Measurements from ENCODE around the gene CHTF18.
"Not testable (repeated sequence)": the region's sequence is repeated elsewhere in the genome, so short reads cannot be mapped to it uniquely, and the experiment has no call there.

The CHTF18 gene

DNA sequence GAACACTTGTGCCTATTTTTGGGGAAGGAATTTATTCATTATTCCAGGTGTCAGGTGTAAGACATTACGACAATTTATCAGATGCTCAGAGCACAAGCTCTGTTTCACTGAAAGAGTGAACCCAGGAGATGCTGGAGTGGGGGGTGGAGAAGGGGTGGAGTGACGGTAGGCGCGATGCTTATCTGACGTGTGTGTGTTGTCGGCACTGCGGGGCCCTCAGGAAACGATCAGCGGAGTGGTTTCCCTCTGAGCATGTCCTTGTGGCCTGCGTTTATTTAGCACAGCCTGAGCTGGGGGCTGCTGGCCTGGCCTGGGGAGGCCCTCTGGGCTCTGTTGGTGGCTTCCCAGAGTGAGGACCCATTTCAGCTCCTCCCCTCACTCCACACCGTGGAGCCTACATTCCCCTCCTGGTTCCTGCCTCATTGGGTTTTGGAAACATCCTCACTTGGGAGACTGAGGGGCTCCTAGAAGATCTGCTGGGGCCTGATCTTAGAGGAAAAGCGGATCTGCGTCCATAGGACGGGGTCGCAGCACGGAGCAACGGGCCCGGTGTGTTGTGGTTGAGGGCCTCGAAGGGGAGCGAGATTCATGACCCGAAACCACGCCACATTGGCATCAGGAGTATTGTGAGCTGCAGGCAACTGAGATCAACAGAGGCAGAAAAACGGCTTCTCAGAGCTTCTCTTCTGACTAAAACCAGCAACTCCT is 31.1 kb downstream of the CHTF18 start:
- H3K4me3 ChIP-seq (ENCODE audit: low read depth in 1 of 2, low read length in 2 of 2) = no peak overlapping the region
- no peak overlapping the region for H3K27ac ChIP-seq (ENCODE audit: low read depth, low read length)
- H3K27me3 ChIP-seq (ENCODE audit: control insufficient read depth in 1 of 2, insufficient read depth in 2 of 2, low read length in 2 of 2) = peaks cover 7 to 21% of the 10 kb centered on the region in 2 donors
- peaks cover 0 to 3% of the 10 kb centered on the region in 2 donors for H3K9me3 ChIP-seq (ENCODE audit: control insufficient read depth in 1 of 2, low read length in 2 of 2)
- H3K9ac ChIP-seq (ENCODE audit: low read depth in 1 of 2, low read length in 2 of 2) = no peak overlapping the region
- no peaks in the 10 kb centered on the region for H3K4me1 ChIP-seq (ENCODE audit: control insufficient read depth in 1 of 2, insufficient read depth in 2 of 2, low read length in 2 of 2)
- H3K36me3 ChIP-seq (ENCODE audit: control insufficient read depth in 1 of 2, insufficient read depth in 2 of 2, low read length in 2 of 2) = no peaks in the 10 kb centered on the region

GRCh38 chr16:820044-820408 is 31.6 kb downstream of the CHTF18 start:
- H3K9ac ChIP-seq (ENCODE audit: low read depth in 1 of 2, low read length in 2 of 2); H3K9me3 ChIP-seq (ENCODE audit: control insufficient read depth in 1 of 2, low read length in 2 of 2); H3K4me3 ChIP-seq (ENCODE audit: low read depth in 1 of 2, low read length in 2 of 2); H3K4me1 ChIP-seq (ENCODE audit: control insufficient read depth in 1 of 2, insufficient read depth in 2 of 2, low read length in 2 of 2); H3K36me3 ChIP-seq (ENCODE audit: control insufficient read depth in 1 of 2, insufficient read depth in 2 of 2, low read length in 2 of 2); H3K27ac ChIP-seq (ENCODE audit: low read depth, low read length): not testable (repeated sequence)
- peaks cover 7 to 21% of the 10 kb centered on the region in 2 donors for H3K27me3 ChIP-seq (ENCODE audit: control insufficient read depth in 1 of 2, insufficient read depth in 2 of 2, low read length in 2 of 2)

GRCh38 chr16:820748-821147 is 32.3 kb downstream of the CHTF18 start:
- Histone ChIP-seq H3K4me1 (ENCODE audit: control insufficient read depth in 1 of 2, insufficient read depth in 2 of 2, low read length in 2 of 2) (no peaks in the 10 kb centered on the region), H3K9me3 (ENCODE audit: control insufficient read depth in 1 of 2, low read length in 2 of 2) (peaks cover 0 to 3% of the 10 kb centered on the region in 2 donors), H3K4me3 (ENCODE audit: low read depth in 1 of 2, low read length in 2 of 2) (no peak overlapping the region), H3K27me3 (ENCODE audit: control insufficient read depth in 1 of 2, insufficient read depth in 2 of 2, low read length in 2 of 2) (peaks cover 7 to 21% of the 10 kb centered on the region in 2 donors), H3K27ac (ENCODE audit: low read depth, low read length) (no peak overlapping the region), H3K9ac (ENCODE audit: low read depth in 1 of 2, low read length in 2 of 2) (no peak overlapping the region), H3K36me3 (ENCODE audit: control insufficient read depth in 1 of 2, insufficient read depth in 2 of 2, low read length in 2 of 2) (no peaks in the 10 kb centered on the region)

DNA sequence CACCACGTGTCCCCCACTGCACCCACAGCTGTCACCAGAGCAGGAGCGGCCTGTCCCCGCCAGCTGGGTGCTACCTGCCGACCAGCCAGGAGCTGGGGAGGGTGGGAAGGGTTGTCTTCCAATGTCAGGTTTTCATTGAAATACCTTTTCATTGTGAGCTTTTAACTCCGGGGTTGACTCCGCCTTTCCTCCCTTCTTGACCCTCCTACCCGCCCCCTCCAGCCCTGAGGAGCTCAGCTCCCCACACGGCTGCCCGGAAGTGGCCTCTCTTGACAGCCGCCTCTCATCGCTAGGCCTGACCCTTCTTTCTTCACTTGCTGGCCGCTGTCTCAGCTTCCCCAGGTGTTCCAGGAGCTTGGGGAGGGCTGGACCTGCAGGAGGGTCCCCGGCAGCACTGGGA is 33.3 kb downstream of the CHTF18 start:
- Histone ChIP-seq H3K4me1 (ENCODE audit: control insufficient read depth in 1 of 2, insufficient read depth in 2 of 2, low read length in 2 of 2) (no peaks in the 10 kb centered on the region), H3K9me3 (ENCODE audit: control insufficient read depth in 1 of 2, low read length in 2 of 2) (peaks cover 0 to 3% of the 10 kb centered on the region in 2 donors), H3K36me3 (ENCODE audit: control insufficient read depth in 1 of 2, insufficient read depth in 2 of 2, low read length in 2 of 2) (no peaks in the 10 kb centered on the region), H3K9ac (ENCODE audit: low read depth in 1 of 2, low read length in 2 of 2) (no peak overlapping the region), H3K4me3 (ENCODE audit: low read depth in 1 of 2, low read length in 2 of 2) (no peak overlapping the region), H3K27ac (ENCODE audit: low read depth, low read length) (no peak overlapping the region), H3K27me3 (ENCODE audit: control insufficient read depth in 1 of 2, insufficient read depth in 2 of 2, low read length in 2 of 2) (peaks cover 7 to 21% of the 10 kb centered on the region in 2 donors)

GRCh38 chr16:822174-822908 is 33.9 kb downstream of the CHTF18 start:
- no peak overlapping the region for H3K27ac ChIP-seq (ENCODE audit: low read depth, low read length)
- no peak overlapping the region for H3K9ac ChIP-seq (ENCODE audit: low read depth in 1 of 2, low read length in 2 of 2)
- no peaks in the 10 kb centered on the region for H3K4me1 ChIP-seq (ENCODE audit: control insufficient read depth in 1 of 2, insufficient read depth in 2 of 2, low read length in 2 of 2)
- peaks cover 7 to 15% of the 10 kb centered on the region in 2 donors for H3K27me3 ChIP-seq (ENCODE audit: control insufficient read depth in 1 of 2, insufficient read depth in 2 of 2, low read length in 2 of 2)
- peaks cover 0 to 3% of the 10 kb centered on the region in 2 donors for H3K9me3 ChIP-seq (ENCODE audit: control insufficient read depth in 1 of 2, low read length in 2 of 2)
- no peaks in the 10 kb centered on the region for H3K36me3 ChIP-seq (ENCODE audit: control insufficient read depth in 1 of 2, insufficient read depth in 2 of 2, low read length in 2 of 2)
- H3K4me3 ChIP-seq (ENCODE audit: low read depth in 1 of 2, low read length in 2 of 2) = no peak overlapping the region

DNA sequence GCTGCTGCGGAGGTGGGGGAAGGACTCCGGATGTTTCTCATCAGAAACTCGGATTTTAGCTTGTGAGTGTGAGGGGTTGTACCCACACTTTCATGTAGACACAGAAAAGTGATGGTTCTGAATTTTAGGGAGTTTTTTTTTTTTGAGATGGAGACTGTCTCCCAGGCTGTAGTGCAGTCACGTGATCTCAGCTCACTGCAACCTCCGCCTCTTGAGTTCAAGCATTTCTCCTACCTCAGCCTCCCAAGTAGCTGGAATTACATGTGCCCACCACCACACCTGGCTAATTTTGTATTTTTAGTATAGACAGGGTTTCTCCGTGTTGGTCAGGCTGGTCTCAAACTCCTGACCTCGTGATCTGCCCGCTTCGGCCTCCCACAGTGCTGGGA is 34.5 kb downstream of the CHTF18 start:
- no peak overlapping the region for H3K27ac ChIP-seq (ENCODE audit: low read depth, low read length)
- H3K4me1 ChIP-seq (ENCODE audit: control insufficient read depth in 1 of 2, insufficient read depth in 2 of 2, low read length in 2 of 2) = no peaks in the 10 kb centered on the region
- H3K9ac ChIP-seq (ENCODE audit: low read depth in 1 of 2, low read length in 2 of 2) = no peak overlapping the region
- peaks cover 0 to 3% of the 10 kb centered on the region in 2 donors for H3K9me3 ChIP-seq (ENCODE audit: control insufficient read depth in 1 of 2, low read length in 2 of 2)
- no peak overlapping the region for H3K4me3 ChIP-seq (ENCODE audit: low read depth in 1 of 2, low read length in 2 of 2)
- H3K36me3 ChIP-seq (ENCODE audit: control insufficient read depth in 1 of 2, insufficient read depth in 2 of 2, low read length in 2 of 2) = no peaks in the 10 kb centered on the region
- H3K27me3 ChIP-seq (ENCODE audit: control insufficient read depth in 1 of 2, insufficient read depth in 2 of 2, low read length in 2 of 2) = peaks cover 7 to 11% of the 10 kb centered on the region in 2 donors

GRCh38 chr16:824194-824593 is 35.8 kb downstream of the CHTF18 start:
- H3K9ac ChIP-seq (ENCODE audit: low read depth in 1 of 2, low read length in 2 of 2) = no peak overlapping the region
- no peaks in the 10 kb centered on the region for H3K36me3 ChIP-seq (ENCODE audit: control insufficient read depth in 1 of 2, insufficient read depth in 2 of 2, low read length in 2 of 2)
- H3K4me1 ChIP-seq (ENCODE audit: control insufficient read depth in 1 of 2, insufficient read depth in 2 of 2, low read length in 2 of 2) = no peaks in the 10 kb centered on the region
- no peak overlapping the region for H3K4me3 ChIP-seq (ENCODE audit: low read depth in 1 of 2, low read length in 2 of 2)
- H3K9me3 ChIP-seq (ENCODE audit: control insufficient read depth in 1 of 2, low read length in 2 of 2) = no peaks in the 10 kb centered on the region
- H3K27ac ChIP-seq (ENCODE audit: low read depth, low read length) = no peak overlapping the region
- peaks cover 3 to 7% of the 10 kb centered on the region in 2 donors for H3K27me3 ChIP-seq (ENCODE audit: control insufficient read depth in 1 of 2, insufficient read depth in 2 of 2, low read length in 2 of 2)

- no peaks in the 10 kb centered on the region for H3K36me3 ChIP-seq (ENCODE audit: control insufficient read depth in 1 of 2, insufficient read depth in 2 of 2, low read length in 2 of 2)
- H3K4me3 ChIP-seq (ENCODE audit: low read depth in 1 of 2, low read length in 2 of 2) = no peak overlapping the region
- H3K9me3 ChIP-seq (ENCODE audit: control insufficient read depth in 1 of 2, low read length in 2 of 2) = no peaks in the 10 kb centered on the region
- H3K27ac ChIP-seq (ENCODE audit: low read depth, low read length) = no peak overlapping the region
- H3K9ac ChIP-seq (ENCODE audit: low read depth in 1 of 2, low read length in 2 of 2) = no peak overlapping the region
- H3K4me1 ChIP-seq (ENCODE audit: control insufficient read depth in 1 of 2, insufficient read depth in 2 of 2, low read length in 2 of 2) = no peaks in the 10 kb centered on the region
- H3K27me3 ChIP-seq (ENCODE audit: control insufficient read depth in 1 of 2, insufficient read depth in 2 of 2, low read length in 2 of 2) = peaks cover 3 to 6% of the 10 kb centered on the region in 2 donors
Observed at GRCh38 chr16:824601-825000, 36.2 kb downstream of the CHTF18 start.

- no peak overlapping the region for H3K4me3 ChIP-seq (ENCODE audit: low read depth in 1 of 2, low read length in 2 of 2)
- peaks cover 3 to 4% of the 10 kb centered on the region in 2 donors for H3K27me3 ChIP-seq (ENCODE audit: control insufficient read depth in 1 of 2, insufficient read depth in 2 of 2, low read length in 2 of 2)
- no peaks in the 10 kb centered on the region for H3K4me1 ChIP-seq (ENCODE audit: control insufficient read depth in 1 of 2, insufficient read depth in 2 of 2, low read length in 2 of 2)
- no peak overlapping the region for H3K27ac ChIP-seq (ENCODE audit: low read depth, low read length)
- no peak overlapping the region for H3K9ac ChIP-seq (ENCODE audit: low read depth in 1 of 2, low read length in 2 of 2)
- no peaks in the 10 kb centered on the region for H3K36me3 ChIP-seq (ENCODE audit: control insufficient read depth in 1 of 2, insufficient read depth in 2 of 2, low read length in 2 of 2)
- no peaks in the 10 kb centered on the region for H3K9me3 ChIP-seq (ENCODE audit: control insufficient read depth in 1 of 2, low read length in 2 of 2)
Observed at GRCh38 chr16:825341-826061, 37.1 kb downstream of the CHTF18 start.

DNA sequence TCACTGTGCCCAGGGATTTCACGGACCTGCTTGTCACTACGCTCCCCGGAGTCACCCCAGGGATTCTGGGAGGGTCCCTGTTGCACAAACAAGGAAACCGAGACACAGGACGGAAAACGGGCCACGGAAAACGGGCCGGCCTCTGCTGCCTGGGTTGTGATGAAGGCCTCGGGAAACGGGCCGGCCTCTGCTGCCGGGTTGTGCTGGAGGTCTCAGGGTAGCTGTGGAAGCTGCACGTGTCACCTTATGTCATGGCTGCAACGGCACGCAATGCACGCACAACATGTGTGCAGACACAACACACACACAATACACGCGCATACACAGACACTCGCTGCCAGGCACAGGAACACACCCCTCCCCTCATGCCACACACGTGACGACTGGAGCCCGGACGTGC is 39.1 kb downstream of the CHTF18 start:
- Histone ChIP-seq H3K36me3 (ENCODE audit: control insufficient read depth in 1 of 2, insufficient read depth in 2 of 2, low read length in 2 of 2) (no peaks in the 10 kb centered on the region), H3K27me3 (ENCODE audit: control insufficient read depth in 1 of 2, insufficient read depth in 2 of 2, low read length in 2 of 2) (no peaks in the 10 kb centered on the region), H3K4me3 (ENCODE audit: low read depth in 1 of 2, low read length in 2 of 2) (no peak overlapping the region), H3K4me1 (ENCODE audit: control insufficient read depth in 1 of 2, insufficient read depth in 2 of 2, low read length in 2 of 2) (no peaks in the 10 kb centered on the region), H3K27ac (ENCODE audit: low read depth, low read length) (no peak overlapping the region), H3K9me3 (ENCODE audit: control insufficient read depth in 1 of 2, low read length in 2 of 2) (no peaks in the 10 kb centered on the region), H3K9ac (ENCODE audit: low read depth in 1 of 2, low read length in 2 of 2) (no peak overlapping the region)
